ENCODE results near the gene SOHLH1.

DNA sequence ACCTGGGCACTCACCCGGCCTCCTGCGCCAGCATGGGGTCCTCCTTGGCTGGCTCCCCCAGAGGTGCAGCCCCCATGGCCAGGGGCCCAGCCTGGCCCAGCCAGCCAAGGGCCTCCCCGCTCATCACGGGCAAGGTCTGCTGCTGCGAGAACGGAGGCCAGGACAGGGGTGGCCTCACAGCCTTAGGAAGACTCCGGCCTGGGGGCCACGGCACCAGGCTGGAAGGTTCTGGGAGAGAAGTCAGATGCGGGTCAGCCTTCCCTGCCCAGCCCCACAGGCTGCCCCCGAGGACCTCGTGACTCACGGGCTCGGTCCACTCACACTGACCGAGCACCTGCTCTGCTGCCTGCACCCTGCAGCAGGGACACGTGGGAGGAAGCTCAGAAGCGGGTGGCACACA, 4.2 kb downstream of the SOHLH1 start:
- TF ChIP-seq CTCF (IDR thresholded peaks at IDR 0.05): no peak
- no peak for TF ChIP-seq POLR2AphosphoS5 (IDR thresholded peaks at IDR 0.05; ENCODE audit: low read depth, low read length)
- TF ChIP-seq TCF7L2 (IDR thresholded peaks at IDR 0.05; ENCODE audit: low read depth, low read length): no peak
